NCI-H146 treated with DMSO at 0.1 percent for 48 hours (cell line): Measurements from ENCODE around the gene ADCYAP1R1.

Experiments
- DNase-seq: peaks from one replicate; lab custom pipeline; 2025; ENCODE audit not compliant: unreplicated experiment; lab: John Stamatoyannopoulos, UW

The ADCYAP1R1 gene

GRCh38 chr7:31104361-31105255, 52.5 kb downstream of the ADCYAP1R1 start:
- no peak for DNase-seq

GRCh38 chr7:31105256-31105950, 53.3 kb downstream of the ADCYAP1R1 start:
- no peak for DNase-seq

- DNase-seq, result no peak
These were observed 54.4 kb downstream of the ADCYAP1R1 start for GRCh38 chr7:31106303-31107105.

- no peak for DNase-seq
These were observed 55.3 kb downstream of the ADCYAP1R1 start for GRCh38 chr7:31107106-31108090.

- no peak for DNase-seq
These were observed 56.1 kb downstream of the ADCYAP1R1 start for GRCh38 chr7:31108097-31108657.

GRCh38 chr7:31109751-31110150, 57.6 kb downstream of the ADCYAP1R1 start:
- no peak for DNase-seq

- no peak for DNase-seq
These were observed 58.4 kb downstream of the ADCYAP1R1 start for GRCh38 chr7:31110331-31111108.

- no peak for DNase-seq
These were observed 59.0 kb downstream of the ADCYAP1R1 start for GRCh38 chr7:31111109-31111451.

GRCh38 chr7:31113660-31114059, 61.6 kb downstream of the ADCYAP1R1 start:
- DNase-seq, result no peak

- DNase-seq, result no peak
These were observed 62.7 kb downstream of the ADCYAP1R1 start for GRCh38 chr7:31114593-31115343.

GRCh38 chr7:31116615-31117014, 64.5 kb downstream of the ADCYAP1R1 start:
- DNase-seq, result no peak

- DNase-seq, result no peak
These were observed 67.1 kb downstream of the ADCYAP1R1 start for GRCh38 chr7:31119249-31119648.

GRCh38 chr7:31120800-31121513, 68.8 kb downstream of the ADCYAP1R1 start:
- DNase-seq, result no peak

- DNase-seq, result no peak
These were observed 69.5 kb downstream of the ADCYAP1R1 start for GRCh38 chr7:31121601-31122000.

- peak; percentile 13 for DNase-seq
These were observed 70.5 kb downstream of the ADCYAP1R1 start for GRCh38 chr7:31122649-31123058.

- no peak for DNase-seq
These were observed 71.2 kb downstream of the ADCYAP1R1 start for GRCh38 chr7:31123321-31123720.

GRCh38 chr7:31123726-31124125, 71.6 kb downstream of the ADCYAP1R1 start:
- DNase-seq, result no peak

- no peak for DNase-seq
These were observed 73.1 kb downstream of the ADCYAP1R1 start for GRCh38 chr7:31125171-31125570.
